NCI-H2196 treated with DMSO at 0.1 percent for 48 hours (cell line): Measurements from ENCODE around the gene CREB3L4.
"Not testable (repeated sequence)": the region's sequence is repeated elsewhere in the genome, so short reads cannot be mapped to it uniquely, and the experiment has no call there.

ENCODE experiments used
- DNase-seq: peaks from one replicate; lab custom pipeline; 2025; ENCODE audit not compliant: unreplicated experiment; lab: John Stamatoyannopoulos, UW

The CREB3L4 gene

GRCh38 chr1:153984123-153984894, 16.6 kb downstream of the CREB3L4 start:
- DNase-seq: no peak

DNA sequence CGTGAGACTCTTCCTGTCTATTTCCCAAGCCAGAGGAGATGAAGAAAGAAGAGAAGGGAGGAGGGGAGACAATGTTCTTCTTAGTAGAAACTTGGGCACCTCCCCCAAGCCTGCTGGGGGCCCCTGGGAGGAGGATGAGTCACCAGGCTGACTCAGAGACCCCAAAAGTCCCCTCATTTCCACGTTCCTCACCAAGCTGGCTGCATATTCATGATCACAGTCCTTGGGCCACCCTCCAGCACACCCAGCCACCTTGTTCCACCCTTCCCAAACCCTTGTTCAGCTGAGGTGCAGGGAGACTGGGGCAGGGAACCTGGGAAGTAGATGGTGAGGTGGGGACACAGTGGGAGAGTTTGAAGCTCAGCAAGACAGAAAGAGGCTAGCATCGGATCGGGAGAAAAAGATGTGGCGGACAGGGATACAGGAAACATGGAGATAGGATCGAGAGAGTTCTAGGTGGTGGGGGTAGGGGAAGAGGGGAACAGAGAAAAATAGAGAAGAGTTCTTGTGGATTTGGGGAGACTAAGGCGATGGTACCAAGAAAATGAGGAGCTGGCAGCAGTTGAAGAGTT, 17.7 kb downstream of the CREB3L4 start:
- DNase-seq: no peak

- peak; percentile 70 for DNase-seq
Observed at GRCh38 chr1:153985941-153986761, 18.4 kb downstream of the CREB3L4 start, which contains the start of gene RAB13. RAB13 (minus strand) TSS chr1:153986339; CDS start chr1:153986236, 103 bp downstream.

DNA sequence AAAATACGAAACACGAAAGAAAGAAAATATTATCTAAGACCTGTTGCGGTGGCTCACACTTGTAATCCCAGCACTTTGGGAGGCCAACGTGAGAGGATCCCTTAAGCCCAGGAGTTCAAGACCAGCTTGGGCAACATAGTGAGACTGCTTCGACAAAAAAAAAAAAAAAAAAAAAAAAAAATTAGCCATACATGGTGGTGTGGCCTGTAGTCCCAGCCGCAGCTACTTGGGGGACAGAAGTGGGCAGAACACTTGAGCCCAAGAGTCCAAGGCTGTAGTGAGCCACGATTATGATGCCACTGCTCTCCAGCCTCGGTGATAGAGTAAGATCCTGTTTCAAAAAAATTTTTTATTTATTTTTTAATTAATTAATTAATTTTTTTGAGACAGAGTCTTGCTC, 19.9 kb downstream of the CREB3L4 start:
- DNase-seq: no peak

- DNase-seq: peak; percentile 96
Observed at GRCh38 chr1:153990468-153991150, 22.9 kb downstream of the CREB3L4 start, which contains the start of gene RPS27. RPS27 (plus strand) TSS chr1:153990762; CDS start chr1:153990797, 35 bp downstream.

DNA sequence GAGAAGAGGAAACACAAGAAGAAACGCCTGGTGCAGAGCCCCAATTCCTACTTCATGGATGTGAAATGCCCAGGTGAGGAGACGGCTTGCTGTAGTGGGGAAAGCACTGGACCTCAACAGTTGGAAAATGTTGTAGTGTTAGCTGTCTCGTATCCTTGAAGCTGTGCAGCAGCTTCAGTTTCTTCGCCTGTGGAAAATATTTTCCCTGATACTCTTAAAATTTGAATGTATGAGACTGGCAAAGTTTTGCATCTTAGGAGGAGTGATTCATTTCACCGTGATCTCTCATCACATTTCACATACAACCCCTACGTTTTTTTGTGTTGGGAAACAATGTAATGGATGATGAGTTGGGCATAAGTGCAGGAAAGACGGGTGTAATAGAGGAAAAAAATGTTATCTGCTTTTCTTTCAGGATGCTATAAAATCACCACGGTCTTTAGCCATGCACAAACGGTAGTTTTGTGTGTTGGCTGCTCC, 23.5 kb downstream of the CREB3L4 start:
- no peak for DNase-seq

- DNase-seq: no peak
Observed at GRCh38 chr1:153991806-153992205, 24.1 kb downstream of the CREB3L4 start.

DNA sequence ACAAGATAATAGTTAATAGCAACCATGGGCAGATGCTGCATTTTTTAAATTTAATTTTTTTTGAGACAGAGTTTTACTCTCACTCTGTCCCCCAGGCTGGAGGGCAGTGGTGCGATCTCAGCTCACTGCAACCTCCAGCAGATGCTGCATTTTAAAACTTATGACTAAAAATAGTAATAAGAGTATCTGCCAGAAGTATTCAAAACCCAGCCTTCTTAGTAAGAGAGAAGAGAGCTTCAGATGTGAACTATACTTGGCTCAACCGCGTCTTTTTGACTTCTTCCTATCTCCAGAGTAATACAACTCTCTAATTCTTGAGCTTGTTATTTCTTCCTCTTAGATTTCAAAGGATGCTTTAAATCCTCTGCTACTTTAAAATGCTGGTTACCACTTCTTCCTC, 27.5 kb downstream of the CREB3L4 start:
- no peak for DNase-seq

DNA sequence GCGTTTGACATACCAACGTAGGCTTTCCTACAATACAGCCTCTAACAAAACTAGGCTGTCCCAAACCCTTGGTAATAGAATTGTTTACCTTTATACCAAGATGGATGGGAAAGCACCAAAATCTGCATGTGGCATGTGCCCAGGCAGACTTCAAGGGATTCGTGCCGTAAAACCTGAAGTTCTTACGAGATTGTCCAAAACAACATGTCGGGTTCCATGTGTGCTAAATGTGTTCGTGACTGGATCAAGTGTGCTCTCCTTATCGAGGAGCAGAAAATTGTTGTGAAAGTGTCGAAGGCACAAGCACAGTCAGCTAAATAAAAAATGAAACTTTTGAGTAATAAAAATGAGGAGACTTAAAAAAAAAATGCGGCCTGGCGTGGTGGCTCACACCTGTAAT, 27.9 kb downstream of the CREB3L4 start:
- no peak for DNase-seq

DNA sequence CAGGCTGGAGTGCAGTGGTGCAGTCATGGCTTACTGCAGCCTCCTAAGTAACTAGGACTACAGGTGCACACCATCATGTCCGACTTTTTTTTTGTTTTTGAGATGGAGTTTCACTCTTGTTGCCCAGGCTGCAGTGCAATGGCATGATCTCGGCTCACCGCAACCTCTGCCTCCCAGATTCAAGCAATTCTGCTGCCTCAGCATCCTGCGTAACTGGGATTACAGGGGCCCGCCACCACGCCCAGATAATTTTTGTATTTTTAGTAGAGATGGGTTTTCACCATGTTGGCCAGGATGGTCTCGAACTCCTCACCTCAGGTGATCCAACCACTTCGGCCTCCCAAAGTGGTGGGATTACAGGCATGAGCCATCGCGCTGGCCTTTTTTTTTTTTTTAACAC, 29.2 kb downstream of the CREB3L4 start:
- not testable (repeated sequence) for DNase-seq

GRCh38 chr1:154000420-154000819, 32.7 kb downstream of the CREB3L4 start:
- no peak for DNase-seq

- no peak for DNase-seq
Observed at GRCh38 chr1:154006136-154006535, 38.4 kb downstream of the CREB3L4 start.

GRCh38 chr1:154012129-154012528, 44.4 kb downstream of the CREB3L4 start:
- no peak for DNase-seq

GRCh38 chr1:154012543-154012942, 44.8 kb downstream of the CREB3L4 start:
- not testable (repeated sequence) for DNase-seq

- no peak for DNase-seq
Observed at GRCh38 chr1:154014154-154014907, 46.6 kb downstream of the CREB3L4 start.

DNA sequence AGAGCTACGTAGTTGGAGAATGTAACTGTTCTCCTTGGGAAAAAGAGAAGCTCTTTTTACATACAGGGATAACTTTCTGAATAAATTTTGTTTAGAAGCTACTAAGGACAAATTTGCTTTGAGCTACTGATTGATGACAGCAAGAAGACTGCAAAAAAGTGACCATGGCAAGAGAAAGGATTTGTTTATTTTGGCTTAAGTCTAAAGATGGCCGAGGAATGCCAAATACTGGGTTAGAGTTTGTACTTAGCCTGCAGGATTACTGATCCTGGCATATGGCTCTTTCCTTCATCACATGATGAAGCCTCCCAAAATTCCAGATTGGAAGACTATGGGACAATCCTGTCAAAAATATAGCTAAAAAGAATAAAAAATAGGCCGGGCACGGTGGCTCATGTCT, 51.6 kb downstream of the CREB3L4 start:
- DNase-seq: no peak

- no peak for DNase-seq
Observed at GRCh38 chr1:154019940-154020339, 52.2 kb downstream of the CREB3L4 start.
